DMS53 treated with DMSO at 0.1 percent for 48 hours (cell line): ENCODE results near the gene CCDC106.

Experiments
- DNase-seq: peaks from one replicate; lab custom pipeline; 2025; ENCODE audit not compliant: unreplicated experiment; lab: John Stamatoyannopoulos, UW

CCDC106 gene

GRCh38 chr19:55694241-55694655 is 46.2 kb downstream of the CCDC106 start:
- no peak for DNase-seq

DNA sequence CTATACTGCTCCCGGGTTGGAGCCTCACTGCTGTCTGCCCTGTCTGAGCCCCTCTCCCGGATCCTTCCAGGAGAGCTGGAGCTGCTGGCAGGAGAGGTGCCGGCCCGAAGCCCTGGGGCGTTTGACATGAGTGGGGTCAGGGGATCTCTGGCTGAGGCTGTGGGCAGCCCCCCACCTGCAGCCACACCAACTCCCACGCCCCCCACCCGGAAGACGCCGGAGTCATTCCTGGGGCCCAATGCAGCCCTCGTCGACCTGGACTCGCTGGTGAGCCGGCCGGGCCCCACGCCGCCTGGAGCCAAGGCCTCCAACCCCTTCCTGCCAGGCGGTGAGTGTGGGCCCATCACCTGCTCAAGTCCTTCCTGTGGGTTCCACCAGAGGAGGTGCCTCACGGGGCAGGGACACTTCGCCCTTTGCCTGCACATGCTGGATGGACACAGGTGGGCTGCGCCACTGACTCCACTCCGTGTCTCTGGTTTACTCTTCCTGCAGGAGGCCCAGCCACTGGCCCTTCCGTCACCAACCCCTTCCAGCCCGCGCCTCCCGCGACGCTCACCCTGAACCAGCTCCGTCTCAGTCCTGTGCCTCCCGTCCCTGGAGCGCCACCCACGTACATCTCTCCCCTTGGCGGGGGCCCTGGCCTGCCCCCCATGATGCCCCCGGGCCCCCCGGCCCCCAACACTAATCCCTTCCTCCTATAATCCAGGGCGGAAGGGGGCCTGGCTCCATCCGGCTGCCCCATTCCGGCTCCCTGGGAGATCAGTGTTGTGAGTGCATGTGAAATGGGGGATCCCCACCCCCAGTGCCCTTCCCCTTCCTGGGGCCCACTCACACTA is 46.9 kb downstream of the CCDC106 start:
- no peak for DNase-seq

- DNase-seq = no peak
These were observed 47.7 kb downstream of the CCDC106 start for GRCh38 chr19:55695511-55696290.

DNA sequence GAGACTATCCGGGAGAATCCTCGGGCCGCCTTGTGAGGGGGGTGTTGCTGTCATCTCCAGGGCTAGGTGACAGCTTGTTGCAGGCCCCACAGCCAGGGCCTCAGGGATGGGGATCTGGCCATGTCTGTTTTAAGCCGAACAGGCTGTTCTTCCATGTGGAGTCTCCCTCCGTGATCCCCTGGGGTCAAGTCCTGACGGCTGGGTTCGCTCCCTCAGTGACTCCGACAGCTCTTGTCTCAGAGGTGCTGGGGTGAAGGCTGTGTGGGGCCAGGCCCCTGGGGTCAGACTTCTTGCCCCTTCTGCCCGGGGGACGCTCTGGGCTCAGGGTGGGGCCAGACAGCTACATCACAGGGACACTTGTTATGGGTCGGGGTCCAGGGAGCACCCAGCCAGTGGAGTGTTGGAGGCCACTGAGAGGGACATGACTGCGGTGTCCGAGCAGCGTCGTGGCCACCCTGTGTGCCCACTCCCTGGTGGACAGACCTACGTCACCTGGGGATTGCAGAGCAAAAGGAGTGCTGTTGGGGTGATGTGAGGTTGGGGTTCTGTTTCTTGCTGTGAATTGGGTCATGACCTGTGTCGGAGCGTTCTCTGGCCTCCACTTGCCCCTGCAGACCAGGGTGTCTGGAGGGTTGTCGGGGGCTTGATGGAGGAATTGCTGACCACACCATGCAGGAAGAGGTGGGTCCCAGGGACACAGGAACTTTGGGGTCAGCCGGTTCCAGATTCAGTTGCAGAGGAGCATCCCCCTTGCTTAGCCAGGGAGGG is 48.5 kb downstream of the CCDC106 start:
- no peak for DNase-seq

- DNase-seq = no peak
These were observed 49.0 kb downstream of the CCDC106 start for GRCh38 chr19:55697069-55697440.

- no peak for DNase-seq
These were observed 49.7 kb downstream of the CCDC106 start for GRCh38 chr19:55697698-55698097.

GRCh38 chr19:55698256-55698655 is 50.2 kb downstream of the CCDC106 start:
- no peak for DNase-seq

- DNase-seq = no peak
These were observed 51.2 kb downstream of the CCDC106 start for GRCh38 chr19:55699221-55699620.

GRCh38 chr19:55700813-55701212 is 52.8 kb downstream of the CCDC106 start:
- no peak for DNase-seq

DNA sequence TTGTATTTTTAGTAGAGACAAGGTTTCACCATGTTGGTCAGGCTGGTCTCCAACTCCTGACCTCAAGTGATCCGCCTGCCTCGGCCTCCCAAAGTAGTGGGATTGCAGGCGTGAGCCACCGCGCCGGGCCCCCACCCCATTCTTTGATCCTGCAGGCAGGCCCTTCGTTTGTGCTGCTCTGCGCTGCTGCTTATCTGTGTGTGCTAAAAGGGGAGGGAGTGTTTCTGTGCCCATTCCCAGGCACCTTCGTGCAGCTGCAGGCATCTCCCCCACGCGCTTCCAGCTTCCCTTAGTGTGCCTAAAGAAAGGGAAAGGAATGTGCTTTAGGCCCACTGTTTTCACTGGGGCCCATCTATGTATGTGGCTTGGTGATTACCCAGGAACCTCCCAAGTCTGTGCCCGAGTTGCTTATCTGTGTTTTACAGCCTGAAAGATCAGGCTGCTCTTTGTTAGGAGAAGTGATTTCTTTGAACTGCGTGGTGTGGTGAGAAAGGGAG is 54.2 kb downstream of the CCDC106 start:
- DNase-seq = no peak
